ENCODE results near the gene MZF1.

MZF1 gene

GRCh38 chr19:58515259-58515658, 57.9 kb downstream of the MZF1 start:
- POLR2A ChIA-PET, result interaction anchor here (0.8 kb wide), 1 partner anchor 53 kb away, joined by 3 read pairs; no protein-coding TSS in a partner anchor

GRCh38 chr19:58514564-58515022, 58.5 kb downstream of the MZF1 start:
- POLR2A ChIA-PET, result interaction anchor here (0.6 to 1.1 kb wide), 2 partner anchors 29 to 60 kb away, joined by 3 read pairs; partner anchors contain the start of gene TRIM28
- no peak for DNase-seq (ENCODE audit: low read depth, low spot score)
- CTCF ChIA-PET, result interaction anchor here (0.6 to 9.3 kb wide), 15 partner anchors 8 to 66 kb away, joined by 3 to 109 read pairs (median 4); partner anchors contain the start of gene TRIM28
- H3K4me3 ChIP-seq (ENCODE audit: low read depth, low read length), result peak overlapping the region; percentile 50
- TF ChIP-seq CTCF (IDR thresholded peaks at IDR 0.05; ENCODE audit: insufficient read depth, low read length, missing control alignments), result no peak

More at GRCh38 chr19:58515259-58515658, 57.9 kb downstream of the MZF1 start:
- no peak overlapping the region for H3K4me3 ChIP-seq (ENCODE audit: low read depth, low read length)
- no peak for TF ChIP-seq CTCF (IDR thresholded peaks at IDR 0.05; ENCODE audit: insufficient read depth, low read length, missing control alignments)
- CTCF ChIA-PET, result interaction anchor here (1.6 to 9.3 kb wide), 5 partner anchors 13 to 65 kb away, joined by 4 to 109 read pairs (median 8); no protein-coding TSS in a partner anchor
- no peak for DNase-seq (ENCODE audit: low read depth, low spot score)

GRCh38 chr19:58513694-58514563, 59.2 kb downstream of the MZF1 start:
- TF ChIP-seq CTCF (IDR thresholded peaks at IDR 0.05; ENCODE audit: insufficient read depth, low read length, missing control alignments), result peak; percentile 80
- peak overlapping the region; percentile 50 for H3K4me3 ChIP-seq (ENCODE audit: low read depth, low read length)
- ChIA-PET POLR2A (interaction anchor here (0.6 to 1.1 kb wide), 3 partner anchors 15 to 61 kb away, joined by 3 read pairs; partner anchors contain the start of gene TRIM28), CTCF (interaction anchor here (0.6 to 9.3 kb wide), 16 partner anchors 7 to 67 kb away, joined by 3 to 109 read pairs (median 4); partner anchors contain the start of genes TRIM28 and ZBTB45)
- no peak for DNase-seq (ENCODE audit: low read depth, low spot score)

GRCh38 chr19:58513213-58513693, 59.9 kb downstream of the MZF1 start:
- no peak for DNase-seq (ENCODE audit: low read depth, low spot score)
- no peak overlapping the region for H3K4me3 ChIP-seq (ENCODE audit: low read depth, low read length)
- TF ChIP-seq CTCF (IDR thresholded peaks at IDR 0.05; ENCODE audit: insufficient read depth, low read length, missing control alignments), result no peak
- ChIA-PET POLR2A (interaction anchor here (0.6 to 1.1 kb wide), 3 partner anchors 9 to 30 kb away, joined by 3 to 7 read pairs (median 3); partner anchors contain the start of gene TRIM28), CTCF (interaction anchor here (0.5 to 9.3 kb wide), 10 partner anchors 7 to 67 kb away, joined by 3 to 109 read pairs (median 6); partner anchors contain the start of genes TRIM28 and ZBTB45)
